ENCODE measurements around the gene LYPD5.

GRCh38 chr19:43820884-43821215 is 18.6 kb upstream of the LYPD5 start:
- TF ChIP-seq CTCF (IDR thresholded peaks at IDR 0.05; ENCODE audit: borderline replicate concordance, extremely low read depth, low read length, poor library complexity, severe bottlenecking) (no peak), EZH2 (IDR thresholded peaks at IDR 0.05; ENCODE audit: borderline replicate concordance, low read depth, low read length, severe bottlenecking) (no peak)

All from DND-41 (cell line).